H1 (cell line): ENCODE measurements around the gene NOXO1.

Experiments used
- EGR1 ChIP-seq: IDR thresholded peaks from 2 replicates; pipeline ENCODE4 v1.6.1; 2011; ENCODE audit warnings: low read depth, low read length, borderline replicate concordance
- FOSL1 ChIP-seq: IDR thresholded peaks from 2 replicates; pipeline ENCODE4 v1.6.1; 2011; ENCODE audit warnings: mild to moderate bottlenecking, low read depth, low read length, moderate library complexity; ENCODE audit not compliant: insufficient read depth
- JUND ChIP-seq: IDR thresholded peaks from 2 replicates; pipeline ENCODE4 v1.6.1; 2011; ENCODE audit warnings: mild to moderate bottlenecking, improper control_type of control experiment, low read length
- MAFK ChIP-seq: IDR thresholded peaks from 2 replicates; pipeline ENCODE4 v1.6.1; 2012; ENCODE audit warnings: low read depth, mild to moderate bottlenecking, improper control_type of control experiment, low read length
- POLR2A ChIP-seq, 2 experiments: IDR thresholded peaks; 1 replicate in 1 of 2; 2 replicates in 1 of 2; pipeline ENCODE4 v1.6.1; 2011; ENCODE audit warnings: low read depth in 2 of 2, low read length in 2 of 2, mild to moderate bottlenecking in 2 of 2; ENCODE audit errors: control extremely low read depth in 1 of 2
- POLR2AphosphoS5 ChIP-seq: IDR thresholded peaks from 2 replicates; pipeline ENCODE4 v1.6.1; 2011; ENCODE audit warnings: low read depth, low read length
- RXRA ChIP-seq: IDR thresholded peaks from 2 replicates; pipeline ENCODE4 v1.6.1; 2011; ENCODE audit warnings: low read depth, mild to moderate bottlenecking, low read length, moderate library complexity; ENCODE audit not compliant: insufficient read depth
- SIX5 ChIP-seq: IDR thresholded peaks from 2 replicates; pipeline ENCODE4 v1.6.1; 2011; ENCODE audit warnings: mild to moderate bottlenecking, low read depth, low read length
- TBP ChIP-seq: IDR thresholded peaks from 2 replicates; pipeline ENCODE4 v1.6.1; 2011; ENCODE audit warnings: low read depth, low read length, improper control_type of control experiment
- YY1 ChIP-seq: IDR thresholded peaks from 2 replicates; pipeline ENCODE4 v1.6.1; 2011; ENCODE audit warnings: low read depth, mild to moderate bottlenecking, low read length
- TF ChIP-seq, protein P1 (sequence below), 3 experiments: IDR thresholded peaks; 1 replicate in 2 of 3; 2 replicates in 1 of 3; pipeline versions ENCODE4 v1.5.1 to v1.6.1; 2011; ENCODE audit warnings: low read length in 3 of 3, mild to moderate bottlenecking in 3 of 3, inconsistent platforms in 2 of 3, low read depth in 1 of 3, moderate library complexity in 1 of 3; ENCODE audit not compliant: insufficient read depth in 1 of 3; ENCODE audit errors: control extremely low read depth in 1 of 3

DNA sequence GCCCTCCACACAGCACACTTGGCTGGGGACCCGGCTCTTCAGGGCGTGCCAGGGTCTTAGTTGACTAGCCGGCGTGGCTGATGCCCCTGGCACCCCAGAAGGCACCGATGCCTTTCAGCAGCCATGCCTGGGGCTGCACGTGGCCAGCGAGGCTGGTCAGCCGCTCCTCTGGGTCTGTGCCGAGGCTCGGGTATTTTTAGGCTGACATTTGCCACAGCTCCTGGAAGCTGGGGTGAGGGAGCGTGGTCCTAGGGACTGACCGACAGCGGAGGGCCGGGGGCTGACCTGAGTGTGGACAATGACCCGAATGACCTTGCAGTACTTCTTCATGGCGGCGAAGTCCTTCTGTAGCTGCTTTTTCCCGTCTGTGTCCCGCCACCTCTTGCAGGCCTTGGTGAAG, 30.7 kb downstream of the NOXO1 start:
- TF ChIP-seq TBP, result no peak
- TF ChIP-seq POLR2A (IDR thresholded peaks at IDR 0.05; ENCODE audit: control extremely low read depth in 1 of 2, low read depth in 2 of 2, low read length in 2 of 2), result no peak
- no peak for TF ChIP-seq FOSL1
- no peak for TF ChIP-seq POLR2AphosphoS5
- TF ChIP-seq EGR1, result no peak
- TF ChIP-seq, protein P1, sequence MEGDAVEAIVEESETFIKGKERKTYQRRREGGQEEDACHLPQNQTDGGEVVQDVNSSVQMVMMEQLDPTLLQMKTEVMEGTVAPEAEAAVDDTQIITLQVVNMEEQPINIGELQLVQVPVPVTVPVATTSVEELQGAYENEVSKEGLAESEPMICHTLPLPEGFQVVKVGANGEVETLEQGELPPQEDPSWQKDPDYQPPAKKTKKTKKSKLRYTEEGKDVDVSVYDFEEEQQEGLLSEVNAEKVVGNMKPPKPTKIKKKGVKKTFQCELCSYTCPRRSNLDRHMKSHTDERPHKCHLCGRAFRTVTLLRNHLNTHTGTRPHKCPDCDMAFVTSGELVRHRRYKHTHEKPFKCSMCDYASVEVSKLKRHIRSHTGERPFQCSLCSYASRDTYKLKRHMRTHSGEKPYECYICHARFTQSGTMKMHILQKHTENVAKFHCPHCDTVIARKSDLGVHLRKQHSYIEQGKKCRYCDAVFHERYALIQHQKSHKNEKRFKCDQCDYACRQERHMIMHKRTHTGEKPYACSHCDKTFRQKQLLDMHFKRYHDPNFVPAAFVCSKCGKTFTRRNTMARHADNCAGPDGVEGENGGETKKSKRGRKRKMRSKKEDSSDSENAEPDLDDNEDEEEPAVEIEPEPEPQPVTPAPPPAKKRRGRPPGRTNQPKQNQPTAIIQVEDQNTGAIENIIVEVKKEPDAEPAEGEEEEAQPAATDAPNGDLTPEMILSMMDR (IDR thresholded peaks at IDR 0.05; ENCODE audit: control extremely low read depth in 1 of 3, insufficient read depth in 1 of 3, low read depth in 1 of 3, low read length in 3 of 3), result no peak
- TF ChIP-seq JUND, result no peak
- TF ChIP-seq MAFK, result no peak
- no peak for TF ChIP-seq SIX5
- no peak for TF ChIP-seq RXRA
- no peak for TF ChIP-seq YY1
